DND-41 (cell line): ENCODE results near the gene TECR.

Source experiments
- ATAC-seq: fragments of 200-7000 bp; cut with Tn5 transposase; 3 replicates; pipeline ENCODE4 v1.9.1; 2021; ENCODE audit warnings: low read depth; ENCODE audit not compliant: insufficient read depth
- DNase-seq: peaks from one replicate; pipeline ENCODE4 v3.0.0-alpha.2; 2020
- H2AFZ ChIP-seq: 2 replicates; pipeline ENCODE4 v1.6.0; 2012; ENCODE audit warnings: low read depth, low read length
- H3K27ac ChIP-seq: 2 replicates; pipeline ENCODE4 v1.5.1; 2012; ENCODE audit warnings: low read length, inconsistent platforms
- H3K27me3 ChIP-seq: fragments of 200-600 bp; sonication (generic); 2 replicates; pipeline ENCODE4 v1.6.0; 2012; ENCODE audit warnings: low read length, mild to moderate bottlenecking, inconsistent platforms; ENCODE audit not compliant: insufficient read depth, poor library complexity
- H3K36me3 ChIP-seq: 2 replicates; pipeline ENCODE4 v1.5.1; 2012; ENCODE audit warnings: low read length, inconsistent platforms; ENCODE audit not compliant: insufficient read depth
- H3K4me1 ChIP-seq: 2 replicates; pipeline ENCODE4 v1.5.1; 2012; ENCODE audit warnings: mild to moderate bottlenecking, low read length; ENCODE audit not compliant: insufficient read depth
- H3K4me2 ChIP-seq: 2 replicates; pipeline ENCODE4 v1.6.0; 2012; ENCODE audit warnings: mild to moderate bottlenecking, moderate library complexity, low read length, inconsistent platforms; ENCODE audit not compliant: insufficient read depth
- H3K4me3 ChIP-seq, 2 experiments: fragments of 200-600 bp in 1 of 2; shearing (Covaris generic) in 1 of 2; 2 replicates each; pipeline ENCODE4 v1.5.1; 2012 to 2016; ENCODE audit warnings: inconsistent platforms in 2 of 2, low read length in 2 of 2, mild to moderate bottlenecking in 2 of 2, low read depth in 1 of 2, moderate library complexity in 1 of 2
- H3K79me2 ChIP-seq: 2 replicates; pipeline ENCODE4 v1.6.0; 2012; ENCODE audit warnings: low read length, inconsistent platforms; ENCODE audit not compliant: insufficient read depth
- H3K9ac ChIP-seq: 2 replicates; pipeline ENCODE4 v1.6.0; 2012; ENCODE audit warnings: low read depth, mild to moderate bottlenecking, inconsistent platforms, low read length, moderate library complexity
- H3K9me3 ChIP-seq: 2 replicates; pipeline ENCODE4 v1.5.1; 2012; ENCODE audit warnings: low read length, moderate library complexity, mild to moderate bottlenecking, inconsistent platforms; ENCODE audit not compliant: insufficient read depth, severe bottlenecking
- H4K20me1 ChIP-seq: 2 replicates; pipeline ENCODE4 v1.6.0; 2012; ENCODE audit warnings: low read length; ENCODE audit not compliant: insufficient read depth
- CTCF ChIP-seq: IDR thresholded peaks from 2 replicates; pipeline ENCODE4 v1.5.1; 2012; ENCODE audit warnings: borderline replicate concordance, low read length, moderate library complexity, mild to moderate bottlenecking; ENCODE audit not compliant: poor library complexity, severe bottlenecking; ENCODE audit errors: extremely low read depth
- EZH2 ChIP-seq: IDR thresholded peaks from 3 replicates; pipeline ENCODE4 v1.6.1; 2012; ENCODE audit warnings: borderline replicate concordance, low read depth, mild to moderate bottlenecking, moderate library complexity, low read length, inconsistent platforms; ENCODE audit not compliant: severe bottlenecking

TECR gene

GRCh38 chr19:14496029-14496833, 33.2 kb upstream of the TECR start, which contains the start of gene GIPC1:
TSS of gene GIPC1 (minus strand) at chr19:14496127. CDS start at chr19:14482976, 13,151 bp downstream.
- H3K27ac ChIP-seq, result peak within 1 kb of the TSS; percentile 58

GRCh38 chr19:14496834-14497227, 32.6 kb upstream of the TECR start:
- TF ChIP-seq CTCF (no peak), EZH2 (no peak)
- Histone ChIP-seq H3K4me1 (peaks cover 28% of the 10 kb centered on the region), H3K36me3 (peaks cover 7% of the 10 kb centered on the region), H3K27ac (peak overlapping the region; percentile 58), H3K4me3 (peak overlapping the region; percentile 1 to 62; a peak in 3 of 4 replicates), H3K9ac (peak overlapping the region; percentile 54; the same call in 1 of the 2 replicates), H4K20me1 (peaks cover 7% of the 10 kb centered on the region; the same call in 1 of the 2 replicates), H3K27me3 (no peaks in the 10 kb centered on the region), H3K9me3 (no peaks in the 10 kb centered on the region), H3K79me2 (peaks cover 14% of the 10 kb centered on the region), H2AFZ (peak overlapping the region; percentile 68), H3K4me2 (peak overlapping the region; percentile 76)
- DNase-seq (no peak), ATAC-seq (no peak)

More at GRCh38 chr19:14496029-14496833, 33.2 kb upstream of the TECR start, which contains the start of gene GIPC1:
- peak within 1 kb of the TSS; percentile 68 for H2AFZ ChIP-seq
- no peaks in the 10 kb centered on the region for H3K27me3 ChIP-seq
- H3K4me1 ChIP-seq, result peaks cover 28% of the 10 kb centered on the region
- peak within 1 kb of the TSS; percentile 30 to 62; a peak in 3 of 4 replicates for H3K4me3 ChIP-seq
- ATAC-seq (peak; percentile 95), DNase-seq (peak; percentile 94)
- H3K36me3 ChIP-seq, result peaks cover 11% of the 10 kb centered on the region
- H3K9ac ChIP-seq, result peak within 1 kb of the TSS; percentile 54
- TF ChIP-seq CTCF, result no peak
- TF ChIP-seq EZH2, result no peak
- peaks cover 7% of the 10 kb centered on the region; the same call in 1 of the 2 replicates for H4K20me1 ChIP-seq
- H3K79me2 ChIP-seq, result peaks cover 14% of the 10 kb centered on the region
- peak within 1 kb of the TSS; percentile 76 for H3K4me2 ChIP-seq
- no peaks in the 10 kb centered on the region for H3K9me3 ChIP-seq

- 0 out of 4 replicates have a peak overlapping the region, but pooled peaks of 1 of the 2 experiments have one; percentile 62 for H3K4me3 ChIP-seq
- DNase-seq (no peak), ATAC-seq (no peak)
- peak overlapping the region; percentile 17; the same call in 1 of the 2 replicates for H3K27ac ChIP-seq
- peak overlapping the region; percentile 76 for H3K4me2 ChIP-seq
- peaks cover 28% of the 10 kb centered on the region for H3K4me1 ChIP-seq
- TF ChIP-seq CTCF (no peak), EZH2 (no peak)
- H3K36me3 ChIP-seq, result peaks cover 7% of the 10 kb centered on the region
- H3K79me2 ChIP-seq, result peaks cover 14% of the 10 kb centered on the region
- no peaks in the 10 kb centered on the region for H3K27me3 ChIP-seq
- peak overlapping the region; percentile 54; the same call in 1 of the 2 replicates for H3K9ac ChIP-seq
- H2AFZ ChIP-seq, result peak overlapping the region; percentile 68
- peaks cover 7% of the 10 kb centered on the region; the same call in 1 of the 2 replicates for H4K20me1 ChIP-seq
- no peaks in the 10 kb centered on the region for H3K9me3 ChIP-seq
Measured at GRCh38 chr19:14497228-14497921, 32.0 kb upstream of the TECR start.
